ENCODE data around the gene ZNF30.

DNA sequence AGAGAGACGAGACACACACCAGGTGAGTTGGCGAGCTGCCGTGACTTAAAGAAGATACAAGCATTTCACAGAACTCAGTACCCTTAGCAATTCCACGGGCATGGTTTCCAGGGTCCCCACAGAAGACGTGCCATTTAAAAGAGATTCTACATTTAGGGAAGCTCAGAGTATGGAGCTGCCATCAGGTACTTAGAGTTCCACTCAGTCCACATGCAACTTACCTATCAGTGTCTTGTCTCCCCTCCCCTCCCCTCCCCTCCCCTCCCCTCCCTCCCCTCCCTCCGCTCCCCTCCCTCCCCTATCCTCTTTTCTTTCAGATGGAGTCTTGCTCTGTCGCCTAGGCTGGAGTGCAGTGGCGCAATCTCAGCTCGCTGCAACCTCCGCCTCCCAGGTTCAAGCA lies 12.2 kb downstream of the ZNF30 start:
- TF ChIP-seq, protein P1, sequence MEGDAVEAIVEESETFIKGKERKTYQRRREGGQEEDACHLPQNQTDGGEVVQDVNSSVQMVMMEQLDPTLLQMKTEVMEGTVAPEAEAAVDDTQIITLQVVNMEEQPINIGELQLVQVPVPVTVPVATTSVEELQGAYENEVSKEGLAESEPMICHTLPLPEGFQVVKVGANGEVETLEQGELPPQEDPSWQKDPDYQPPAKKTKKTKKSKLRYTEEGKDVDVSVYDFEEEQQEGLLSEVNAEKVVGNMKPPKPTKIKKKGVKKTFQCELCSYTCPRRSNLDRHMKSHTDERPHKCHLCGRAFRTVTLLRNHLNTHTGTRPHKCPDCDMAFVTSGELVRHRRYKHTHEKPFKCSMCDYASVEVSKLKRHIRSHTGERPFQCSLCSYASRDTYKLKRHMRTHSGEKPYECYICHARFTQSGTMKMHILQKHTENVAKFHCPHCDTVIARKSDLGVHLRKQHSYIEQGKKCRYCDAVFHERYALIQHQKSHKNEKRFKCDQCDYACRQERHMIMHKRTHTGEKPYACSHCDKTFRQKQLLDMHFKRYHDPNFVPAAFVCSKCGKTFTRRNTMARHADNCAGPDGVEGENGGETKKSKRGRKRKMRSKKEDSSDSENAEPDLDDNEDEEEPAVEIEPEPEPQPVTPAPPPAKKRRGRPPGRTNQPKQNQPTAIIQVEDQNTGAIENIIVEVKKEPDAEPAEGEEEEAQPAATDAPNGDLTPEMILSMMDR (IDR thresholded peaks at IDR 0.05), result no peak
- no peak for TF ChIP-seq POLR2A (IDR thresholded peaks at IDR 0.05)

All from ovary (tissue), 3 donors.